ENCODE data around the gene VTI1A. TPM values are rescaled to one million over a fixed set of nuclear protein-coding genes. Genes with fewer than 3 reads are reported as not detected.

Gene VTI1A
- total RNA-seq, 3 donors from 2014 or later (not counting 1 experiment from before 2014, with no cell fraction given) = 62.6 to 77.6 (median 68.2) TPM

GRCh38 chr10:112752288-112752687, 305.3 kb downstream of the VTI1A start:
- H3K27me3 ChIP-seq (ENCODE audit: control insufficient read depth, insufficient read depth, low read length) = no peaks in the 10 kb centered on the region
- H3K9me3 Mint-ChIP-seq = no peaks in the 10 kb centered on the region
- DNase-seq (no peak), ATAC-seq (no peak)
- no peaks in the 10 kb centered on the region for H3K36me3 ChIP-seq (ENCODE audit: control insufficient read depth, insufficient read depth, low read length)
- intact Hi-C loops (cut with micrococcal nuclease) = no loop called here
- H3K4me3 Mint-ChIP-seq = no peak overlapping the region
- no peaks in the 10 kb centered on the region for H3K4me1 Mint-ChIP-seq
- H3K27me3 Mint-ChIP-seq (ENCODE audit: low read depth in 2 of 2) = no peaks in the 10 kb centered on the region
- no peak overlapping the region for H3K4me3 ChIP-seq (ENCODE audit: low read length)
- no peak overlapping the region for H3K27ac ChIP-seq (ENCODE audit: low read length)
- H3K36me3 Mint-ChIP-seq = peaks cover 6% of the 10 kb centered on the region
- no peaks in the 10 kb centered on the region for H3K9me3 ChIP-seq (ENCODE audit: control insufficient read depth, insufficient read depth, low read length)
- 93% methylated on average over 3 of the region's 3 CpGs for WGBS (ENCODE audit: insufficient coverage)
- H3K27ac Mint-ChIP-seq = no peak overlapping the region
- TF ChIP-seq, protein P1, sequence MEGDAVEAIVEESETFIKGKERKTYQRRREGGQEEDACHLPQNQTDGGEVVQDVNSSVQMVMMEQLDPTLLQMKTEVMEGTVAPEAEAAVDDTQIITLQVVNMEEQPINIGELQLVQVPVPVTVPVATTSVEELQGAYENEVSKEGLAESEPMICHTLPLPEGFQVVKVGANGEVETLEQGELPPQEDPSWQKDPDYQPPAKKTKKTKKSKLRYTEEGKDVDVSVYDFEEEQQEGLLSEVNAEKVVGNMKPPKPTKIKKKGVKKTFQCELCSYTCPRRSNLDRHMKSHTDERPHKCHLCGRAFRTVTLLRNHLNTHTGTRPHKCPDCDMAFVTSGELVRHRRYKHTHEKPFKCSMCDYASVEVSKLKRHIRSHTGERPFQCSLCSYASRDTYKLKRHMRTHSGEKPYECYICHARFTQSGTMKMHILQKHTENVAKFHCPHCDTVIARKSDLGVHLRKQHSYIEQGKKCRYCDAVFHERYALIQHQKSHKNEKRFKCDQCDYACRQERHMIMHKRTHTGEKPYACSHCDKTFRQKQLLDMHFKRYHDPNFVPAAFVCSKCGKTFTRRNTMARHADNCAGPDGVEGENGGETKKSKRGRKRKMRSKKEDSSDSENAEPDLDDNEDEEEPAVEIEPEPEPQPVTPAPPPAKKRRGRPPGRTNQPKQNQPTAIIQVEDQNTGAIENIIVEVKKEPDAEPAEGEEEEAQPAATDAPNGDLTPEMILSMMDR (IDR thresholded peaks at IDR 0.05) = no peak
- no peaks in the 10 kb centered on the region for H3K4me1 ChIP-seq (ENCODE audit: control insufficient read depth, insufficient read depth, low read length)

- no peak for ATAC-seq
- Histone ChIP-seq H3K9me3 (ENCODE audit: control insufficient read depth, insufficient read depth, low read length) (no peaks in the 10 kb centered on the region), H3K4me1 (ENCODE audit: control insufficient read depth, insufficient read depth, low read length) (no peaks in the 10 kb centered on the region), H3K36me3 (ENCODE audit: control insufficient read depth, insufficient read depth, low read length) (no peaks in the 10 kb centered on the region), H3K27ac (ENCODE audit: low read length) (no peak overlapping the region), H3K27me3 (ENCODE audit: control insufficient read depth, insufficient read depth, low read length) (no peaks in the 10 kb centered on the region), H3K4me3 (ENCODE audit: low read length) (no peak overlapping the region)
- 44% methylated on average over 10 of the region's 10 CpGs for WGBS (ENCODE audit: insufficient coverage)
- H3K9me3 Mint-ChIP-seq = no peaks in the 10 kb centered on the region
- no peaks in the 10 kb centered on the region for H3K27me3 Mint-ChIP-seq (ENCODE audit: low read depth in 2 of 2)
- intact Hi-C loops (cut with micrococcal nuclease) = no loop called here
- no peaks in the 10 kb centered on the region for H3K4me1 Mint-ChIP-seq
- H3K27ac Mint-ChIP-seq = no peak overlapping the region
- DNase-seq = no peak
- no peak overlapping the region for H3K4me3 Mint-ChIP-seq
- H3K36me3 Mint-ChIP-seq = peaks cover 6% of the 10 kb centered on the region
- TF ChIP-seq, protein P1 (IDR thresholded peaks at IDR 0.05) = no peak
Observed at GRCh38 chr10:112753961-112754411, 307.0 kb downstream of the VTI1A start.

DNA sequence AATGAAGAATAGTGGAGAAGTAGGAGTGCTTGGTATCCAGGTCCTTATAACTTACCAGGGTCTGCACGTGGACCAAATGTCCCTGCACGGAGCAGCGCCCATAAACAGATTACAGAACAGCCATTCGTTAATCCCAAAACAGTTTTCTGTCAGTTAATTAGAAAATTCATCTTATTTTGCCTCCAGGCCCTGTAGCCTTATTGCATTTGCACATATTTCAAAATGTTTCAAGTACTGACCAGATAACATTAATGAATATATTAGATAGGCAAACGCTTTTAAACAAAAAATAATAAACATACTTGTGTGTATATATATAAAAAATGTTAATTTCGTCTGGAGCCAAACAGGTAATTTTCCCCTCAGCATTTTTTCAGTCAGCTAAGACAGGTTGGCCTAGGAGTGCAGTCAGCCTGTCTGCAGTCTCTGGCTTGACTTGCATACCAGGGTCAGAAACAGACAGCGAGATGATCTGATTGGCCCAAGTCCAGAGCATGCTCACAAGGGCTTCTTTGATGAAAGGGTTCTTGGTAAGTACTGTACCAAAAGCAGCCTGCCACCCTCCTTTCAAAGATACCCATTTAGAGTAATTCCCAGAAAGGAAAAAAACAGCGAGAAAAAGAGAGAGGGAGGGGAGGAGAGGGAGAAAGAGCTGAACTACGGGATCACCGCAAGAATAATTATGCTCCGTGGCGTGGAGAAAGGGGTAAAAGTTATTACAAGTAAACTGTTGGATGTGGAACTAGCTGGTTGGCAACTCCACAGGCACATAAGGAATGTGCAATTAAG, 308.6 kb downstream of the VTI1A start:
- Histone ChIP-seq H3K4me3 (ENCODE audit: low read length) (no peak overlapping the region), H3K4me1 (ENCODE audit: control insufficient read depth, insufficient read depth, low read length) (no peaks in the 10 kb centered on the region), H3K27me3 (ENCODE audit: control insufficient read depth, insufficient read depth, low read length) (no peaks in the 10 kb centered on the region), H3K36me3 (ENCODE audit: control insufficient read depth, insufficient read depth, low read length) (no peaks in the 10 kb centered on the region), H3K9me3 (ENCODE audit: control insufficient read depth, insufficient read depth, low read length) (no peaks in the 10 kb centered on the region), H3K27ac (ENCODE audit: low read length) (no peak overlapping the region)
- Mint-ChIP-seq H3K27ac (no peak overlapping the region), H3K4me3 (no peak overlapping the region), H3K36me3 (peaks cover 6% of the 10 kb centered on the region), H3K4me1 (no peaks in the 10 kb centered on the region), H3K27me3 (ENCODE audit: low read depth in 2 of 2) (no peaks in the 10 kb centered on the region), H3K9me3 (no peaks in the 10 kb centered on the region)
- ATAC-seq = no peak
- intact Hi-C loops (cut with micrococcal nuclease) = no loop called here
- no peak for DNase-seq
- TF ChIP-seq, protein P1 (IDR thresholded peaks at IDR 0.05) = no peak
- 99% methylated on average over 11 of the region's 12 CpGs for WGBS (ENCODE audit: insufficient coverage)

DNA sequence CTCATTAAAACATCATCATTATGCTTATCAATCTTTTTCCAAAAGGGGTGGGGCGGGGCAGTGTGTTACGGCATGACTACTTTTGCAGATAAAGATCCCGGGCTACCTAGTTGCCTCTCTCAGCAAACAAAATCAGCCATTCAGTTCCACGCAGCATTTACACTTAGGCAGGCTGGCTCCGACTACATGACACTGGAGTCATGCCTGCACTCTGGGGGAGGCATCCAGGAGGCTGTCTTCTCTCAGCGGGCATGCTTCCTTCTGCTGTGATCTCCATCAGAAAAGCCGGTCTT, 309.2 kb downstream of the VTI1A start:
- Histone ChIP-seq H3K4me3 (ENCODE audit: low read length) (no peak overlapping the region), H3K36me3 (ENCODE audit: control insufficient read depth, insufficient read depth, low read length) (no peaks in the 10 kb centered on the region), H3K9me3 (ENCODE audit: control insufficient read depth, insufficient read depth, low read length) (no peaks in the 10 kb centered on the region), H3K27ac (ENCODE audit: low read length) (no peak overlapping the region), H3K27me3 (ENCODE audit: control insufficient read depth, insufficient read depth, low read length) (no peaks in the 10 kb centered on the region), H3K4me1 (ENCODE audit: control insufficient read depth, insufficient read depth, low read length) (no peaks in the 10 kb centered on the region)
- H3K27me3 Mint-ChIP-seq (ENCODE audit: low read depth in 2 of 2) = no peaks in the 10 kb centered on the region
- ATAC-seq = no peak
- no peak overlapping the region for H3K27ac Mint-ChIP-seq
- H3K4me3 Mint-ChIP-seq = no peak overlapping the region
- H3K36me3 Mint-ChIP-seq = peaks cover 6% of the 10 kb centered on the region
- H3K4me1 Mint-ChIP-seq = no peaks in the 10 kb centered on the region
- DNase-seq = no peak
- TF ChIP-seq, protein P1 (IDR thresholded peaks at IDR 0.05) = no peak
- intact Hi-C loops (cut with micrococcal nuclease) = no loop called here
- H3K9me3 Mint-ChIP-seq = no peaks in the 10 kb centered on the region
- 98% methylated on average over 6 of the region's 7 CpGs for WGBS (ENCODE audit: insufficient coverage)
